Endothelial cell of umbilical vein (primary cell): ENCODE measurements around the gene SLC5A11. TPM values are rescaled to one million over a fixed set of nuclear protein-coding genes. Genes with fewer than 3 reads are reported as not detected.

ENCODE experiments used
- BruUV-seq: library from RNA; stranded (reverse); fragments of 400-500 nt; replicated peaks from 2 replicates; lab custom pipeline; 2021; lab: Mats Ljungman, UMichigan
- CTCF ChIA-PET: fragments of 300-600, 350-600 bp; sonication (Branson Sonifier 250); formaldehyde crosslinking; loops from one replicate; lab custom pipeline; 2021; ENCODE audit warnings: antibody characterized with exemption, inconsistent platforms; lab: Charles Lee
- POLR2A ChIA-PET: fragments of 300-600, 350-600 bp; sonication (Branson Sonifier 250); formaldehyde crosslinking; loops from one replicate; lab custom pipeline; 2021; ENCODE audit warnings: antibody characterized with exemption, inconsistent platforms; lab: Charles Lee
- DNase-seq: peaks from one replicate; pipeline ENCODE4 v3.0.0-alpha.2; 2011; ENCODE audit warnings: low read depth, low spot score
- FAIRE-seq: peaks from 2 replicates; lab custom pipeline; 2011; peaks lifted over from hg19 to GRCh38; lab: Jason Lieb, UNC
- H2AFZ ChIP-seq: 2 replicates; pipeline ENCODE4 v1.6.0; 2012; ENCODE audit warnings: low read depth, low read length, control low read depth, inconsistent platforms
- H3K27ac ChIP-seq: 2 replicates; pipeline ENCODE4 v1.5.1; 2011; ENCODE audit warnings: low read depth, mild to moderate bottlenecking, control low read depth, low read length, moderate library complexity; ENCODE audit not compliant: insufficient read depth
- H3K27me3 ChIP-seq, 2 experiments: 2 replicates each; pipeline versions ENCODE4 v1.6.0 to v1.6.1; 2011; ENCODE audit warnings: low read length in 2 of 2, mixed read lengths in 1 of 2; ENCODE audit not compliant: control insufficient read depth in 2 of 2, insufficient read depth in 2 of 2
- H3K36me3 ChIP-seq, 2 experiments: 2 replicates in 1 of 2; 3 replicates in 1 of 2; pipeline ENCODE4 v1.5.1; 2011; ENCODE audit warnings: low read length in 2 of 2, mild to moderate bottlenecking in 1 of 2, moderate library complexity in 1 of 2; ENCODE audit not compliant: control insufficient read depth in 2 of 2, insufficient read depth in 2 of 2; ENCODE audit errors: extremely low read depth in 1 of 2
- H3K4me1 ChIP-seq: 3 replicates; pipeline ENCODE4 v1.5.1; 2011; ENCODE audit warnings: mild to moderate bottlenecking, low read length; ENCODE audit not compliant: control insufficient read depth, insufficient read depth; ENCODE audit errors: extremely low read depth
- H3K4me2 ChIP-seq: 2 replicates; pipeline ENCODE4 v1.6.1; 2011; ENCODE audit warnings: low read length, control low read depth, mixed read lengths; ENCODE audit not compliant: insufficient read depth
- H3K4me3 ChIP-seq, 3 experiments: fragments of 200-600 bp in 1 of 3; sonication (generic), shearing (Covaris generic) in 1 of 3; replicated peaks in 1 of 3; 2 replicates each; pipeline ENCODE4 v1.5.1; 2011 to 2016; ENCODE audit warnings: control low read depth in 3 of 3, low read length in 3 of 3, mild to moderate bottlenecking in 2 of 3, inconsistent platforms in 1 of 3, low read depth in 1 of 3, moderate library complexity in 1 of 3; ENCODE audit not compliant: insufficient read depth in 1 of 3
- H3K79me2 ChIP-seq: 2 replicates; pipeline ENCODE4 v1.6.0; 2012; ENCODE audit warnings: low read length, inconsistent platforms; ENCODE audit not compliant: control insufficient read depth, insufficient read depth
- H3K9ac ChIP-seq: replicated peaks from 2 replicates; pipeline ENCODE3; 2011; ENCODE audit warnings: low read length, control low read depth; ENCODE audit not compliant: insufficient read depth; ENCODE audit errors: extremely low read depth
- H3K9me1 ChIP-seq: replicated peaks from 3 replicates; pipeline ENCODE4 v1.6.0; 2011; ENCODE audit warnings: mild to moderate bottlenecking, low read length; ENCODE audit not compliant: control insufficient read depth, insufficient read depth; ENCODE audit errors: extremely low read depth
- H3K9me3 ChIP-seq: replicated peaks from 2 replicates; pipeline ENCODE4 v1.5.1; 2012; ENCODE audit warnings: low read length, inconsistent platforms; ENCODE audit not compliant: control insufficient read depth, insufficient read depth
- H4K20me1 ChIP-seq: replicated peaks from 2 replicates; pipeline ENCODE3; 2011; ENCODE audit warnings: mild to moderate bottlenecking, low read length; ENCODE audit not compliant: control insufficient read depth, insufficient read depth; ENCODE audit errors: extremely low read depth
- CTCF ChIP-seq, 2 donors: IDR thresholded peaks; 1 replicate in 1 of 2; 2 replicates in 1 of 2; pipeline ENCODE4 v1.5.1; 2011; ENCODE audit warnings: low read length in 2 of 2, mild to moderate bottlenecking in 2 of 2, moderate library complexity in 2 of 2, control low read depth in 1 of 2, inconsistent platforms in 1 of 2, low read depth in 1 of 2; ENCODE audit not compliant: insufficient read depth in 1 of 2; ENCODE audit errors: extremely low read depth in 1 of 2
- FOS ChIP-seq: IDR thresholded peaks from 2 replicates; pipeline ENCODE4 v1.6.1; 2011; ENCODE audit warnings: mild to moderate bottlenecking, low read length, moderate library complexity, borderline replicate concordance; ENCODE audit not compliant: insufficient read depth
- GATA2 ChIP-seq: IDR thresholded peaks from 2 replicates; pipeline ENCODE4 v1.7.0; 2011; ENCODE audit warnings: low read depth, mild to moderate bottlenecking, moderate library complexity, mixed read lengths, low read length; ENCODE audit not compliant: insufficient read length, insufficient read depth
- JUN ChIP-seq: IDR thresholded peaks from 2 replicates; pipeline ENCODE4 v1.6.1; 2011; ENCODE audit warnings: borderline replicate concordance, low read depth; ENCODE audit not compliant: insufficient read length, insufficient read depth
- MYC ChIP-seq: IDR thresholded peaks from one replicate; pipeline ENCODE4 v1.6.1; 2011; ENCODE audit warnings: mild to moderate bottlenecking, low read depth, low read length
- POLR2A ChIP-seq: IDR thresholded peaks from 2 replicates; pipeline ENCODE4 v1.6.1; 2012; ENCODE audit warnings: low read depth, mild to moderate bottlenecking, control low read depth, low read length
- dilution Hi-C: fragments of 300-500 bp; cut with MboI; formaldehyde crosslinking; loops from one replicate; pipeline ENCODE4 v1.15.0; 2019; ENCODE audit warnings: low sequenced_read_pairs; ENCODE audit not compliant: extremely low pct_ligation_motif_present
- intact Hi-C: fragments of 100-400 bp; cut with micrococcal nuclease; formaldehyde crosslinking; loops from one replicate; pipeline ENCODE4 v1.10.0; 2022
- polyA plus RNA-seq, 4 experiments: library from polyadenylated mRNA; depleted of rRNA in 3 of 4; stranded (reverse) in 3 of 4; unstranded in 1 of 4; fragments of >200 nt; gene quantifications; 2 replicates each; pipeline versions ENCODE4 v1.2.1 to v1.2.3, GENCODE V29; 2011 to 2012; ENCODE audit warnings: missing spikeins in 1 of 4
- total RNA-seq: library from RNA; stranded (reverse); gene quantifications from 2 replicates; pipeline ENCODE4 v1.2.3, GENCODE V29; 2021

Gene SLC5A11
- total and polyA plus RNA-seq, 2 donors (not counting 3 experiments of a cell fraction or from before 2014, with no cell fraction given): 0.12 TPM; not detected in 1

GRCh38 chr16:24829153-24829552 is 16.6 kb upstream of the SLC5A11 start:
- POLR2A ChIA-PET: no interaction called here
- H3K4me1 ChIP-seq: no peaks in the 10 kb centered on the region
- CTCF ChIA-PET: interaction anchor here (1.0 kb wide), 1 partner anchor 29 kb away, joined by 4 read pairs; no protein-coding TSS in a partner anchor
- no peaks in the 10 kb centered on the region for H3K27me3 ChIP-seq
- no peaks in the 10 kb centered on the region for H3K9me3 ChIP-seq
- H3K9me1 ChIP-seq: no peaks in the 10 kb centered on the region
- H3K4me2 ChIP-seq: no peak overlapping the region
- H3K79me2 ChIP-seq: no peaks in the 10 kb centered on the region
- intact Hi-C loops (no loop called here), dilution Hi-C loops (no loop called here)
- no peak overlapping the region for H3K27ac ChIP-seq
- no peak overlapping the region for H2AFZ ChIP-seq
- peaks cover 7 to 14% of the 10 kb centered on the region in 2 experiments for H3K36me3 ChIP-seq
- no peak overlapping the region for H3K4me3 ChIP-seq
- H3K9ac ChIP-seq: no peak overlapping the region
- DNase-seq (no peak), FAIRE-seq (no peak)
- H4K20me1 ChIP-seq: no peaks in the 10 kb centered on the region
- no peak for TF ChIP-seq MYC
- TF ChIP-seq POLR2A: no peak
- TF ChIP-seq CTCF (IDR thresholded peaks at IDR 0.05; ENCODE audit: extremely low read depth in 1 of 2, insufficient read depth in 1 of 2, low read depth in 1 of 2, low read length in 2 of 2): no peak
- TF ChIP-seq FOS: no peak
- TF ChIP-seq JUN: no peak
- TF ChIP-seq GATA2: no peak
- no TSS peak for BruUV-seq
